Keratinocyte (primary cell): ENCODE results near the gene FNIP2. TPM values are rescaled to one million over a fixed set of nuclear protein-coding genes. Genes with fewer than 3 reads are reported as not detected.

Experiments
- DNase-seq: peaks from one replicate; pipeline ENCODE4 v3.0.0-alpha.2; 2011; ENCODE audit warnings: low read depth, missing footprints, low spot score
- FAIRE-seq: peaks from 2 replicates; lab custom pipeline; 2011; peaks lifted over from hg19 to GRCh38; lab: Jason Lieb, UNC
- H2AFZ ChIP-seq: 2 replicates; pipeline ENCODE4 v1.6.0; 2012; ENCODE audit warnings: low read length, control low read depth, inconsistent platforms; ENCODE audit not compliant: control insufficient read depth
- H3K27ac ChIP-seq: 2 replicates; pipeline ENCODE4 v1.5.1; 2011; ENCODE audit warnings: low read length; ENCODE audit not compliant: control insufficient read depth, insufficient read depth
- H3K27me3 ChIP-seq: 3 replicates; pipeline ENCODE4 v1.6.0; 2011; ENCODE audit warnings: low read length; ENCODE audit not compliant: control insufficient read depth, insufficient read depth; ENCODE audit errors: extremely low read depth
- H3K36me3 ChIP-seq, 2 experiments: 2 replicates in 1 of 2; 3 replicates in 1 of 2; pipeline ENCODE4 v1.5.1; 2011; ENCODE audit warnings: low read length in 2 of 2, mild to moderate bottlenecking in 1 of 2; ENCODE audit not compliant: control insufficient read depth in 2 of 2, insufficient read depth in 2 of 2; ENCODE audit errors: extremely low read depth in 1 of 2
- H3K4me1 ChIP-seq: 3 replicates; pipeline ENCODE4 v1.5.1; 2011; ENCODE audit warnings: low read length; ENCODE audit not compliant: control insufficient read depth, insufficient read depth; ENCODE audit errors: extremely low read depth
- H3K4me2 ChIP-seq: 3 replicates; pipeline ENCODE4 v1.6.0; 2011; ENCODE audit warnings: low read depth, low read length; ENCODE audit not compliant: control insufficient read depth, insufficient read depth; ENCODE audit errors: extremely low read depth
- H3K4me3 ChIP-seq, 3 experiments: fragments of 200-600 bp in 1 of 3; sonication (generic) in 1 of 3; 2 replicates in 2 of 3; 3 replicates in 1 of 3; pipeline ENCODE4 v1.5.1; 2011 to 2016; ENCODE audit warnings: low read length in 3 of 3, mild to moderate bottlenecking in 3 of 3, control low read depth in 2 of 3, inconsistent platforms in 1 of 3, low read depth in 1 of 3, mixed read lengths in 1 of 3, mixed run types in 1 of 3, moderate library complexity in 1 of 3; ENCODE audit not compliant: control insufficient read depth in 2 of 3, insufficient read depth in 2 of 3; ENCODE audit errors: extremely low read depth in 1 of 3
- H3K79me2 ChIP-seq: 2 replicates; pipeline ENCODE4 v1.6.0; 2012; ENCODE audit warnings: low read length; ENCODE audit not compliant: control insufficient read depth, insufficient read depth
- H3K9ac ChIP-seq: 3 replicates; pipeline ENCODE4 v1.6.0; 2011; ENCODE audit warnings: low read length; ENCODE audit not compliant: control insufficient read depth, insufficient read depth; ENCODE audit errors: extremely low read depth
- H3K9me1 ChIP-seq: 3 replicates; pipeline ENCODE4 v1.6.0; 2011; ENCODE audit warnings: low read length; ENCODE audit not compliant: control insufficient read depth, insufficient read depth; ENCODE audit errors: extremely low read depth
- H3K9me3 ChIP-seq: 2 replicates; pipeline ENCODE4 v1.5.1; 2012; ENCODE audit warnings: low read depth, low read length; ENCODE audit not compliant: control insufficient read depth
- H4K20me1 ChIP-seq: 3 replicates; pipeline ENCODE4 v1.6.0; 2011; ENCODE audit warnings: low read length; ENCODE audit not compliant: control insufficient read depth, insufficient read depth; ENCODE audit errors: extremely low read depth
- EZH2 ChIP-seq: IDR thresholded peaks from one replicate; pipeline ENCODE4 v1.6.1; 2012; ENCODE audit warnings: inconsistent platforms, mild to moderate bottlenecking, low read length, moderate library complexity
- dilution Hi-C: fragments of 300-500 bp; cut with MboI; formaldehyde crosslinking; loops from one replicate; pipeline ENCODE4 v1.7.0; 2020; ENCODE audit warnings: low sequenced_read_pairs; ENCODE audit not compliant: extremely low pct_ligation_motif_present
- polyA plus RNA-seq, 5 experiments: library from polyadenylated mRNA; depleted of rRNA in 3 of 5; stranded (reverse) in 3 of 5; stranded (forward) in 1 of 5; unstranded in 1 of 5; fragments of >200 nt; gene quantifications; 1 replicate in 1 of 5; 2 replicates in 3 of 5; 3 replicates in 1 of 5; pipeline versions ENCODE4 v1.2.1 to v1.2.3, GENCODE V29; 2011 to 2012; ENCODE audit warnings: missing spikeins in 2 of 5, low read depth in 1 of 5, low replicate concordance in 1 of 5
- TF ChIP-seq, protein P1 (sequence below), 3 experiments: IDR thresholded peaks in 1 of 3; conservative IDR thresholded peaks in 1 of 3; optimal IDR thresholded peaks in 1 of 3; 2 replicates in 2 of 3; 3 replicates in 1 of 3; pipeline versions ENCODE3 to v1.5.1; 2011; ENCODE audit warnings: low read length in 3 of 3, mild to moderate bottlenecking in 3 of 3, moderate library complexity in 2 of 3, control low read depth in 1 of 3, inconsistent platforms in 1 of 3; ENCODE audit not compliant: insufficient read depth in 2 of 3; ENCODE audit errors: extremely low read depth in 1 of 3

FNIP2 gene
- polyA plus RNA-seq, 1 donor (not counting 4 experiments of a cell fraction or from before 2014, with no cell fraction given): 6.2 TPM

GRCh38 chr4:158863296-158863695 is 94.5 kb downstream of the FNIP2 start:
- Histone ChIP-seq H4K20me1 (no peaks in the 10 kb centered on the region), H2AFZ (no peak overlapping the region), H3K36me3 (peaks cover 5 to 10% of the 10 kb centered on the region in 2 experiments), H3K4me2 (no peak overlapping the region), H3K79me2 (no peaks in the 10 kb centered on the region), H3K4me3 (no peak overlapping the region), H3K27me3 (no peaks in the 10 kb centered on the region), H3K9ac (no peak overlapping the region), H3K27ac (no peak overlapping the region), H3K9me3 (no peaks in the 10 kb centered on the region), H3K9me1 (no peaks in the 10 kb centered on the region), H3K4me1 (peaks cover 5% of the 10 kb centered on the region)
- dilution Hi-C loops: no loop called here
- TF ChIP-seq EZH2: no peak
- TF ChIP-seq, protein P1, sequence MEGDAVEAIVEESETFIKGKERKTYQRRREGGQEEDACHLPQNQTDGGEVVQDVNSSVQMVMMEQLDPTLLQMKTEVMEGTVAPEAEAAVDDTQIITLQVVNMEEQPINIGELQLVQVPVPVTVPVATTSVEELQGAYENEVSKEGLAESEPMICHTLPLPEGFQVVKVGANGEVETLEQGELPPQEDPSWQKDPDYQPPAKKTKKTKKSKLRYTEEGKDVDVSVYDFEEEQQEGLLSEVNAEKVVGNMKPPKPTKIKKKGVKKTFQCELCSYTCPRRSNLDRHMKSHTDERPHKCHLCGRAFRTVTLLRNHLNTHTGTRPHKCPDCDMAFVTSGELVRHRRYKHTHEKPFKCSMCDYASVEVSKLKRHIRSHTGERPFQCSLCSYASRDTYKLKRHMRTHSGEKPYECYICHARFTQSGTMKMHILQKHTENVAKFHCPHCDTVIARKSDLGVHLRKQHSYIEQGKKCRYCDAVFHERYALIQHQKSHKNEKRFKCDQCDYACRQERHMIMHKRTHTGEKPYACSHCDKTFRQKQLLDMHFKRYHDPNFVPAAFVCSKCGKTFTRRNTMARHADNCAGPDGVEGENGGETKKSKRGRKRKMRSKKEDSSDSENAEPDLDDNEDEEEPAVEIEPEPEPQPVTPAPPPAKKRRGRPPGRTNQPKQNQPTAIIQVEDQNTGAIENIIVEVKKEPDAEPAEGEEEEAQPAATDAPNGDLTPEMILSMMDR (optimal IDR thresholded peaks at IDR 0.05 in 1 of 3, IDR thresholded peaks at IDR 0.05 in 1 of 3, conservative IDR thresholded peaks at IDR 0.05 in 1 of 3; ENCODE audit: extremely low read depth in 1 of 3, insufficient read depth in 2 of 3, low read length in 3 of 3): no peak
- FAIRE-seq: no peak
- DNase-seq: no peak

GRCh38 chr4:158865520-158866177 is 96.8 kb downstream of the FNIP2 start:
- H3K27me3 ChIP-seq: no peaks in the 10 kb centered on the region
- TF ChIP-seq, protein P1 (optimal IDR thresholded peaks at IDR 0.05 in 1 of 3, IDR thresholded peaks at IDR 0.05 in 1 of 3, conservative IDR thresholded peaks at IDR 0.05 in 1 of 3; ENCODE audit: extremely low read depth in 1 of 3, insufficient read depth in 2 of 3, low read length in 3 of 3): no peak
- TF ChIP-seq EZH2: no peak
- H2AFZ ChIP-seq: no peak overlapping the region
- no peaks in the 10 kb centered on the region for H3K79me2 ChIP-seq
- dilution Hi-C loops: no loop called here
- H3K9me3 ChIP-seq: no peaks in the 10 kb centered on the region
- H3K9ac ChIP-seq: no peak overlapping the region
- no peak for FAIRE-seq
- H3K36me3 ChIP-seq: peaks cover 0 to 14% of the 10 kb centered on the region in 2 experiments
- no peak overlapping the region for H3K27ac ChIP-seq
- H3K9me1 ChIP-seq: no peaks in the 10 kb centered on the region
- no peak overlapping the region for H3K4me3 ChIP-seq
- H3K4me1 ChIP-seq: no peaks in the 10 kb centered on the region
- no peak for DNase-seq
- no peaks in the 10 kb centered on the region for H4K20me1 ChIP-seq
- H3K4me2 ChIP-seq: no peak overlapping the region
